HG03097 (cell line): ENCODE data around the gene ASB14.

ENCODE experiments used
- ATAC-seq: cut with Tn5 transposase; IDR thresholded peaks from one replicate; pipeline ENCODE4 v1.9.1; 2021; ENCODE audit not compliant: unreplicated experiment, low FRiP score

The ASB14 gene

GRCh38 chr3:57261929-57262328 is 30.6 kb downstream of the ASB14 start:
- ATAC-seq = no peak

- no peak for ATAC-seq
Observed at GRCh38 chr3:57261119-57261518, 31.4 kb downstream of the ASB14 start.

GRCh38 chr3:57257678-57258077 is 34.8 kb downstream of the ASB14 start:
- ATAC-seq = no peak

GRCh38 chr3:57256844-57257243 is 35.6 kb downstream of the ASB14 start:
- no peak for ATAC-seq

- no peak for ATAC-seq
Observed at GRCh38 chr3:57252404-57252803, 40.1 kb downstream of the ASB14 start.

- no peak for ATAC-seq
Observed at GRCh38 chr3:57244946-57245345, 47.5 kb downstream of the ASB14 start.

- no peak for ATAC-seq
Observed at GRCh38 chr3:57234613-57235575, 57.6 kb downstream of the ASB14 start.

- ATAC-seq = no peak
Observed at GRCh38 chr3:57233799-57234198, 58.7 kb downstream of the ASB14 start.

GRCh38 chr3:57230006-57230405 is 62.5 kb downstream of the ASB14 start:
- no peak for ATAC-seq

- no peak for ATAC-seq
Observed at GRCh38 chr3:57227930-57228751, 64.3 kb downstream of the ASB14 start.

GRCh38 chr3:57227204-57227929 is 65.1 kb downstream of the ASB14 start, which contains the start of gene APPL1:
Gene APPL1, plus strand, starts transcription at chr3:57227729. Its CDS starts 155 bp downstream, at chr3:57227884.
- peak; percentile 84 for ATAC-seq

GRCh38 chr3:57226176-57226575 is 66.3 kb downstream of the ASB14 start:
- no peak for ATAC-seq

- ATAC-seq = no peak
Observed at GRCh38 chr3:57224856-57225255, 67.6 kb downstream of the ASB14 start.

GRCh38 chr3:57221883-57222282 is 70.6 kb downstream of the ASB14 start:
- ATAC-seq = no peak
